Measurements from ENCODE around the gene TEAD1.

DNA sequence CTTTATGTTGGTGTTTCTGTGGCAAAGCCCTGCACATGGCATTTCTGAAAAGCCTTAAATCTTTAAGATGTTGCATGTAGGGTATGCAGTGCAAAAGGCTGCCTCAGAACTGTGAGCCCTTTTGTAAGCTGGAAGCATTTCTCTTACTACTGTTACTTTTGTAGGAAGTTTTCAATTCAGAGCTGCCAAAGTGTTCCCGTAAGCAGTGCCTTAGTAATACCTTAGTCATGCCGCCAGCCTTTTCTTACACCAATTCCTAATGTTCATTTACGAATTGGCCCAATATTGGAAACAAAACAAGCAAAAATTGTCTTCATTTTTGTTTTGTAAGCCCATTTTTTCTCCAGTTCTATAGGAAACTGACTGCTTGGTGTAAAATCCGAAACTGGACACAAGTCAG is 267.4 kb downstream of the TEAD1 start:
- TF ChIP-seq BRCA1 (IDR thresholded peaks at IDR 0.05; ENCODE audit: low read depth, low read length) (no peak), POLR2A (IDR thresholded peaks at IDR 0.05; ENCODE audit: low read depth, low read length) (no peak), MYB (IDR thresholded peaks at IDR 0.05; ENCODE audit: borderline replicate concordance, low read depth, low read length) (no peak)
- TF ChIP-seq, protein P1, sequence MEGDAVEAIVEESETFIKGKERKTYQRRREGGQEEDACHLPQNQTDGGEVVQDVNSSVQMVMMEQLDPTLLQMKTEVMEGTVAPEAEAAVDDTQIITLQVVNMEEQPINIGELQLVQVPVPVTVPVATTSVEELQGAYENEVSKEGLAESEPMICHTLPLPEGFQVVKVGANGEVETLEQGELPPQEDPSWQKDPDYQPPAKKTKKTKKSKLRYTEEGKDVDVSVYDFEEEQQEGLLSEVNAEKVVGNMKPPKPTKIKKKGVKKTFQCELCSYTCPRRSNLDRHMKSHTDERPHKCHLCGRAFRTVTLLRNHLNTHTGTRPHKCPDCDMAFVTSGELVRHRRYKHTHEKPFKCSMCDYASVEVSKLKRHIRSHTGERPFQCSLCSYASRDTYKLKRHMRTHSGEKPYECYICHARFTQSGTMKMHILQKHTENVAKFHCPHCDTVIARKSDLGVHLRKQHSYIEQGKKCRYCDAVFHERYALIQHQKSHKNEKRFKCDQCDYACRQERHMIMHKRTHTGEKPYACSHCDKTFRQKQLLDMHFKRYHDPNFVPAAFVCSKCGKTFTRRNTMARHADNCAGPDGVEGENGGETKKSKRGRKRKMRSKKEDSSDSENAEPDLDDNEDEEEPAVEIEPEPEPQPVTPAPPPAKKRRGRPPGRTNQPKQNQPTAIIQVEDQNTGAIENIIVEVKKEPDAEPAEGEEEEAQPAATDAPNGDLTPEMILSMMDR (IDR thresholded peaks at IDR 0.05 in 2 of 3, conservative IDR thresholded peaks at IDR 0.05 in 1 of 3; ENCODE audit: control insufficient read depth in 2 of 3, extremely low read depth in 1 of 3, insufficient read depth in 1 of 3, low read depth in 3 of 3, low read length in 3 of 3), result no peak
